Tibial nerve (tissue), 4 donors: ENCODE results near the gene SNX13.

Source experiments
- CTCF ChIP-seq, 5 experiments: fragments of 200-600 bp in 3 of 5; fragments of 450-650 bp in 2 of 5; sonication (generic) in 3 of 5; IDR thresholded peaks; one replicate each; pipeline ENCODE4 v1.5.1; 2016 to 2019; ENCODE audit warnings: antibody characterized with exemption in 5 of 5, mild to moderate bottlenecking in 3 of 5, moderate library complexity in 2 of 5
- EP300 ChIP-seq, 2 donors: sonication (generic); formaldehyde crosslinking; IDR thresholded peaks; one replicate each; pipeline ENCODE4 v1.6.1; 2017; ENCODE audit warnings: antibody characterized with exemption in 2 of 2, mild to moderate bottlenecking in 1 of 2
- POLR2A ChIP-seq, 2 donors: fragments of 450-650 bp; IDR thresholded peaks; one replicate each; pipeline ENCODE4 v1.6.1; 2017; ENCODE audit warnings: antibody characterized with exemption in 2 of 2, mild to moderate bottlenecking in 2 of 2, moderate library complexity in 2 of 2

GRCh38 chr7:17936321-17936720 is 4.0 kb downstream of the SNX13 start:
- TF ChIP-seq POLR2A (IDR thresholded peaks at IDR 0.05) (no peak), CTCF (IDR thresholded peaks at IDR 0.05) (no peak), EP300 (IDR thresholded peaks at IDR 0.05) (no peak)
